ENCODE results near the gene PAQR3.

GRCh38 chr4:78926826-78927225 lies 12.4 kb downstream of the PAQR3 start:
- TF ChIP-seq CTCF (IDR thresholded peaks at IDR 0.05) (no peak), POLR2A (IDR thresholded peaks at IDR 0.05) (no peak)
